ENCODE measurements around the gene HABP4. TPM values are rescaled to one million over a fixed set of nuclear protein-coding genes. Genes with fewer than 3 reads are reported as not detected.

Gene HABP4
- total and polyA plus RNA-seq, 10 of the 15 experiments (the other 5 are each of a cell fraction or from before 2014, with no cell fraction given), result 1.6 to 15.4 (median 11.6) TPM

DNA sequence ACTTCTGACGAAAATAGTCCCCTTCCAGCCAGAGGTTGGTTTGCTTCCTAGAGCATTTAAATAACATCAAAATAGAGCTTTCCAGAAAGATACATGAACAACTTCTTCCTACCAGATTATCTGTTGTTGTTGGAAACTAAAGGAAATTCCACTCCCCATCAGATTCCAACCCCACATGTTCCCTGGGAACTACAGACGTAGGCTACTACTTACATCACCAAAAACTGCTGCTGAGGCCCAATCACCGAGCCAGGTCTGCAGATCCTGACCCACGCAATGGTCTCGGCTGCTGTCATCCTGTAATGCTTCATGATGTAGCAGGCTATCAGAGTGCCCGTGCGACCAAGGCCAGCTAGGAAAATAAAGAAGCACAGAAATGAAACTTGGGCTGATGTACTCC lies 73.4 kb downstream of the HABP4 start:
- TF ChIP-seq, protein P1, sequence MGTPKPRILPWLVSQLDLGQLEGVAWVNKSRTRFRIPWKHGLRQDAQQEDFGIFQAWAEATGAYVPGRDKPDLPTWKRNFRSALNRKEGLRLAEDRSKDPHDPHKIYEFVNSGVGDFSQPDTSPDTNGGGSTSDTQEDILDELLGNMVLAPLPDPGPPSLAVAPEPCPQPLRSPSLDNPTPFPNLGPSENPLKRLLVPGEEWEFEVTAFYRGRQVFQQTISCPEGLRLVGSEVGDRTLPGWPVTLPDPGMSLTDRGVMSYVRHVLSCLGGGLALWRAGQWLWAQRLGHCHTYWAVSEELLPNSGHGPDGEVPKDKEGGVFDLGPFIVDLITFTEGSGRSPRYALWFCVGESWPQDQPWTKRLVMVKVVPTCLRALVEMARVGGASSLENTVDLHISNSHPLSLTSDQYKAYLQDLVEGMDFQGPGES (IDR thresholded peaks at IDR 0.05), result no peak
- TF ChIP-seq PAX5 (IDR thresholded peaks at IDR 0.05; ENCODE audit: borderline replicate concordance, low read depth, low read length) (no peak), BACH1 (IDR thresholded peaks at IDR 0.05; ENCODE audit: borderline replicate concordance) (no peak), ZZZ3 (IDR thresholded peaks at IDR 0.05; ENCODE audit: control insufficient read depth, insufficient read length, low read depth) (no peak), GABPA (IDR thresholded peaks at IDR 0.05; ENCODE audit: low read depth) (no peak), POLR2A (IDR thresholded peaks at IDR 0.05; ENCODE audit: low read depth, low read length) (no peak), CHD4 (IDR thresholded peaks at IDR 0.05) (no peak)
- TF ChIP-seq, protein P2, sequence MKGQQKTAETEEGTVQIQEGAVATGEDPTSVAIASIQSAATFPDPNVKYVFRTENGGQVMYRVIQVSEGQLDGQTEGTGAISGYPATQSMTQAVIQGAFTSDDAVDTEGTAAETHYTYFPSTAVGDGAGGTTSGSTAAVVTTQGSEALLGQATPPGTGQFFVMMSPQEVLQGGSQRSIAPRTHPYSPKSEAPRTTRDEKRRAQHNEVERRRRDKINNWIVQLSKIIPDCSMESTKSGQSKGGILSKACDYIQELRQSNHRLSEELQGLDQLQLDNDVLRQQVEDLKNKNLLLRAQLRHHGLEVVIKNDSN (IDR thresholded peaks at IDR 0.05; ENCODE audit: borderline replicate concordance, extremely low read length, insufficient read depth, low read depth, low read length), result no peak
- TF ChIP-seq, protein P3, sequence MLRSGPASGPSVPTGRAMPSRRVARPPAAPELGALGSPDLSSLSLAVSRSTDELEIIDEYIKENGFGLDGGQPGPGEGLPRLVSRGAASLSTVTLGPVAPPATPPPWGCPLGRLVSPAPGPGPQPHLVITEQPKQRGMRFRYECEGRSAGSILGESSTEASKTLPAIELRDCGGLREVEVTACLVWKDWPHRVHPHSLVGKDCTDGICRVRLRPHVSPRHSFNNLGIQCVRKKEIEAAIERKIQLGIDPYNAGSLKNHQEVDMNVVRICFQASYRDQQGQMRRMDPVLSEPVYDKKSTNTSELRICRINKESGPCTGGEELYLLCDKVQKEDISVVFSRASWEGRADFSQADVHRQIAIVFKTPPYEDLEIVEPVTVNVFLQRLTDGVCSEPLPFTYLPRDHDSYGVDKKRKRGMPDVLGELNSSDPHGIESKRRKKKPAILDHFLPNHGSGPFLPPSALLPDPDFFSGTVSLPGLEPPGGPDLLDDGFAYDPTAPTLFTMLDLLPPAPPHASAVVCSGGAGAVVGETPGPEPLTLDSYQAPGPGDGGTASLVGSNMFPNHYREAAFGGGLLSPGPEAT (IDR thresholded peaks at IDR 0.05; ENCODE audit: low read depth), result no peak
- H4K20me1 ChIP-seq (ENCODE audit: control insufficient read depth, insufficient read depth), result no peaks in the 10 kb centered on the region
- H3K36me3 ChIP-seq (ENCODE audit: control insufficient read depth in 2 of 2, insufficient read depth in 2 of 2, low read length in 1 of 2), result no peaks in the 10 kb centered on the region
- BruUV-seq (replicated peaks), result no TSS peak
- RAD21 ChIA-PET (ENCODE audit: unreplicated experiment), result no interaction called here
- CTCF ChIA-PET, result interaction anchor here (0.8 to 1.4 kb wide), 4 partner anchors 9 to 107 kb away, joined by 3 to 6 read pairs (median 3); no protein-coding TSS in a partner anchor
- intact Hi-C loops (cut with micrococcal nuclease; ENCODE audit: unreplicated experiment), result no loop called here
- H2AFZ ChIP-seq (ENCODE audit: control insufficient read depth, low read depth, low read length), result no peak overlapping the region
- no peaks in the 10 kb centered on the region for H3K27me3 ChIP-seq (replicated peaks in 1 of 2; ENCODE audit: control insufficient read depth in 2 of 2, insufficient read depth in 2 of 2, low read length in 1 of 2)
- in situ Hi-C loops (cut with MboI), result no loop called here
- SMC1A ChIA-PET (ENCODE audit: uncharacterized antibody, unreplicated experiment), result interaction anchor here (0.6 to 1.3 kb wide), 3 partner anchors 9 to 33 kb away, joined by 3 to 4 read pairs (median 4); no protein-coding TSS in a partner anchor
- no peak overlapping the region for H3K9ac ChIP-seq (ENCODE audit: control insufficient read depth, insufficient read depth, low read length)
- POLR2A ChIA-PET, result no interaction called here
- no peak for ATAC-seq
- no peak overlapping the region for H3K4me2 ChIP-seq (ENCODE audit: control insufficient read depth, insufficient read depth)
- H3K4me1 ChIP-seq (ENCODE audit: control insufficient read depth, insufficient read depth, low read length), result no peaks in the 10 kb centered on the region
- no peaks in the 10 kb centered on the region for H3K9me3 ChIP-seq (replicated peaks; ENCODE audit: control insufficient read depth, insufficient read depth, low read length)
- FAIRE-seq, result no peak
- H3K4me3 ChIP-seq, result no peak overlapping the region
- WGBS (ENCODE audit: insufficient coverage, insufficient replicate concordance, low lambda C conversion rate, missing lambda C conversion rate), result 74% methylated on average over 7 of the region's 7 CpGs
- H3K27ac ChIP-seq (ENCODE audit: control insufficient read depth, insufficient read depth), result no peak overlapping the region
- no peak for DNase-seq (ENCODE audit: low read depth, low spot score)
- no peaks in the 10 kb centered on the region for H3K79me2 ChIP-seq (ENCODE audit: control insufficient read depth, insufficient read depth, low read length)

All from GM12878 (cell line).